Activated naive CD8-positive, alpha-beta T cell treated with anti-CD3 and anti-CD28 coated beads, Interleukin-2, amount 50 U/mL, for 24 hours (primary cell): Measurements from ENCODE around the gene QRFPR.
A peak's percentile ranks its signal among the peaks of the same experiment; 100 is the strongest.
"Not testable (repeated sequence)": the region's sequence is repeated elsewhere in the genome, so short reads cannot be mapped to it uniquely, and the experiment has no call there.

ENCODE experiments used
- ATAC-seq: fragments of 150-1000 bp; cut with Tn5 transposase; one replicate; pipeline ENCODE4 v1.10.0; 2021
- DNase-seq: peaks from one replicate; pipeline ENCODE4 v3.0.0; 2021
- H3K27ac Mint-ChIP-seq: one replicate; pipeline ENCODE4 v1.8.0; 2021; ENCODE audit warnings: mild to moderate bottlenecking, mixed read lengths
- H3K27me3 Mint-ChIP-seq: one replicate; pipeline ENCODE4 v1.8.0; 2021; ENCODE audit warnings: mixed read lengths
- H3K36me3 Mint-ChIP-seq: one replicate; pipeline ENCODE4 v1.8.0; 2021; ENCODE audit warnings: low read depth, mixed read lengths
- H3K4me1 Mint-ChIP-seq: one replicate; pipeline ENCODE4 v1.8.0; 2021; ENCODE audit warnings: mixed read lengths
- H3K4me3 Mint-ChIP-seq: one replicate; pipeline ENCODE4 v1.8.0; 2021; ENCODE audit warnings: mild to moderate bottlenecking, moderate library complexity, mixed read lengths
- H3K9me3 Mint-ChIP-seq: one replicate; pipeline ENCODE4 v1.8.0; 2021; ENCODE audit warnings: mixed read lengths

QRFPR gene

GRCh38 chr4:121380776-121381462, at the start of gene QRFPR:
Gene QRFPR (minus strand): TSS chr4:121381018. CDS start chr4:121380647, 371 bp downstream.
- Mint-ChIP-seq H3K9me3 (no peaks in the 10 kb centered on the region), H3K27me3 (peaks cover 68% of the 10 kb centered on the region), H3K27ac (no peak within 1 kb of the TSS), H3K4me1 (peaks cover 8% of the 10 kb centered on the region), H3K36me3 (no peaks in the 10 kb centered on the region), H3K4me3 (peak within 1 kb of the TSS; percentile 66)
- DNase-seq, result peak; percentile 3
- no peak for ATAC-seq

- Mint-ChIP-seq H3K36me3 (no peaks in the 10 kb centered on the region), H3K4me3 (no peak overlapping the region), H3K9me3 (peaks cover 6% of the 10 kb centered on the region), H3K27ac (no peak overlapping the region), H3K27me3 (peaks cover 7% of the 10 kb centered on the region), H3K4me1 (no peaks in the 10 kb centered on the region)
- DNase-seq (no peak), ATAC-seq (no peak)
Observed at GRCh38 chr4:121428721-121429120, 47.9 kb upstream of the QRFPR start.

- no peaks in the 10 kb centered on the region for H3K9me3 Mint-ChIP-seq
- ATAC-seq (no peak), DNase-seq (no peak)
- no peak overlapping the region for H3K4me3 Mint-ChIP-seq
- H3K27me3 Mint-ChIP-seq, result no peaks in the 10 kb centered on the region
- H3K27ac Mint-ChIP-seq, result no peak overlapping the region
- no peaks in the 10 kb centered on the region for H3K4me1 Mint-ChIP-seq
- H3K36me3 Mint-ChIP-seq, result no peaks in the 10 kb centered on the region
Observed at GRCh38 chr4:121421594-121421993, 40.8 kb upstream of the QRFPR start.

GRCh38 chr4:121411151-121411744, 30.4 kb upstream of the QRFPR start:
- H3K27ac Mint-ChIP-seq, result no peak overlapping the region
- H3K27me3 Mint-ChIP-seq, result peaks cover 14% of the 10 kb centered on the region
- no peak overlapping the region for H3K4me3 Mint-ChIP-seq
- DNase-seq, result no peak
- peaks cover 9% of the 10 kb centered on the region for H3K9me3 Mint-ChIP-seq
- no peaks in the 10 kb centered on the region for H3K4me1 Mint-ChIP-seq
- no peak for ATAC-seq
- no peaks in the 10 kb centered on the region for H3K36me3 Mint-ChIP-seq

- not testable (repeated sequence) for ATAC-seq, H3K9me3 Mint-ChIP-seq, H3K4me1 Mint-ChIP-seq, H3K27me3 Mint-ChIP-seq, H3K27ac Mint-ChIP-seq, H3K4me3 Mint-ChIP-seq, DNase-seq, H3K36me3 Mint-ChIP-seq
Observed at GRCh38 chr4:121408567-121408966, 27.7 kb upstream of the QRFPR start.

- Mint-ChIP-seq H3K36me3 (no peaks in the 10 kb centered on the region), H3K4me1 (no peaks in the 10 kb centered on the region), H3K9me3 (no peaks in the 10 kb centered on the region), H3K27me3 (no peaks in the 10 kb centered on the region), H3K27ac (no peak overlapping the region), H3K4me3 (no peak overlapping the region)
- ATAC-seq (no peak), DNase-seq (no peak)
Observed at GRCh38 chr4:121400632-121401031, 19.8 kb upstream of the QRFPR start.

GRCh38 chr4:121397941-121398601, 17.3 kb upstream of the QRFPR start:
- Mint-ChIP-seq H3K36me3 (no peaks in the 10 kb centered on the region), H3K4me1 (no peaks in the 10 kb centered on the region), H3K4me3 (no peak overlapping the region), H3K9me3 (no peaks in the 10 kb centered on the region), H3K27me3 (no peaks in the 10 kb centered on the region), H3K27ac (no peak overlapping the region)
- no peak for ATAC-seq
- DNase-seq, result no peak

GRCh38 chr4:121397434-121397833, 16.6 kb upstream of the QRFPR start:
- no peaks in the 10 kb centered on the region for H3K9me3 Mint-ChIP-seq
- ATAC-seq, result no peak
- H3K36me3 Mint-ChIP-seq, result no peaks in the 10 kb centered on the region
- no peaks in the 10 kb centered on the region for H3K27me3 Mint-ChIP-seq
- no peaks in the 10 kb centered on the region for H3K4me1 Mint-ChIP-seq
- no peak overlapping the region for H3K4me3 Mint-ChIP-seq
- H3K27ac Mint-ChIP-seq, result no peak overlapping the region
- no peak for DNase-seq

- H3K4me3 Mint-ChIP-seq, result no peak overlapping the region
- ATAC-seq (no peak), DNase-seq (no peak)
- no peaks in the 10 kb centered on the region for H3K36me3 Mint-ChIP-seq
- no peaks in the 10 kb centered on the region for H3K9me3 Mint-ChIP-seq
- no peaks in the 10 kb centered on the region for H3K4me1 Mint-ChIP-seq
- no peak overlapping the region for H3K27ac Mint-ChIP-seq
- H3K27me3 Mint-ChIP-seq, result peaks cover 2% of the 10 kb centered on the region
Observed at GRCh38 chr4:121392426-121393086, 11.7 kb upstream of the QRFPR start.

GRCh38 chr4:121390335-121390734, 9.5 kb upstream of the QRFPR start:
- no peaks in the 10 kb centered on the region for H3K36me3 Mint-ChIP-seq
- H3K27ac Mint-ChIP-seq, result no peak overlapping the region
- no peak for DNase-seq
- H3K27me3 Mint-ChIP-seq, result peaks cover 18% of the 10 kb centered on the region
- H3K4me3 Mint-ChIP-seq, result no peak overlapping the region
- no peaks in the 10 kb centered on the region for H3K4me1 Mint-ChIP-seq
- no peaks in the 10 kb centered on the region for H3K9me3 Mint-ChIP-seq
- no peak for ATAC-seq

GRCh38 chr4:121379276-121379675, 1.5 kb downstream of the QRFPR start:
- Mint-ChIP-seq H3K4me1 (peaks cover 8% of the 10 kb centered on the region), H3K27me3 (peaks cover 62% of the 10 kb centered on the region), H3K27ac (no peak overlapping the region), H3K9me3 (no peaks in the 10 kb centered on the region), H3K36me3 (no peaks in the 10 kb centered on the region), H3K4me3 (no peak overlapping the region)
- DNase-seq (no peak), ATAC-seq (no peak)

GRCh38 chr4:121377076-121377475, 3.7 kb downstream of the QRFPR start:
- H3K9me3 Mint-ChIP-seq, result no peaks in the 10 kb centered on the region
- H3K36me3 Mint-ChIP-seq, result no peaks in the 10 kb centered on the region
- no peak overlapping the region for H3K27ac Mint-ChIP-seq
- H3K27me3 Mint-ChIP-seq, result peaks cover 49% of the 10 kb centered on the region
- ATAC-seq, result no peak
- H3K4me3 Mint-ChIP-seq, result no peak overlapping the region
- DNase-seq, result no peak
- peaks cover 8% of the 10 kb centered on the region for H3K4me1 Mint-ChIP-seq

- Mint-ChIP-seq H3K4me1 (peaks cover 8% of the 10 kb centered on the region), H3K9me3 (no peaks in the 10 kb centered on the region), H3K27me3 (peaks cover 47% of the 10 kb centered on the region), H3K36me3 (no peaks in the 10 kb centered on the region), H3K27ac (no peak overlapping the region), H3K4me3 (no peak overlapping the region)
- ATAC-seq (no peak), DNase-seq (no peak)
Observed at GRCh38 chr4:121376556-121376955, 4.3 kb downstream of the QRFPR start.

GRCh38 chr4:121376097-121376496, 4.7 kb downstream of the QRFPR start:
- Mint-ChIP-seq H3K27me3 (peaks cover 43% of the 10 kb centered on the region), H3K9me3 (no peaks in the 10 kb centered on the region), H3K27ac (no peak overlapping the region), H3K4me3 (no peak overlapping the region), H3K4me1 (peaks cover 8% of the 10 kb centered on the region), H3K36me3 (no peaks in the 10 kb centered on the region)
- ATAC-seq (no peak), DNase-seq (no peak)

- ATAC-seq (no peak), DNase-seq (no peak)
- H3K4me3 Mint-ChIP-seq, result no peak overlapping the region
- peaks cover 39% of the 10 kb centered on the region for H3K27me3 Mint-ChIP-seq
- H3K27ac Mint-ChIP-seq, result no peak overlapping the region
- H3K4me1 Mint-ChIP-seq, result peaks cover 8% of the 10 kb centered on the region
- H3K36me3 Mint-ChIP-seq, result no peaks in the 10 kb centered on the region
- H3K9me3 Mint-ChIP-seq, result no peaks in the 10 kb centered on the region
Observed at GRCh38 chr4:121375262-121375661, 5.6 kb downstream of the QRFPR start.
